H9 (cell line): ENCODE results near the gene PDE5A. TPM values are rescaled to one million over a fixed set of nuclear protein-coding genes. Genes with fewer than 3 reads are reported as not detected.

Source experiments
- DNase-seq: peaks from one replicate; pipeline ENCODE4 v3.0.0-alpha.2; 2017
- H2AFZ ChIP-seq: one replicate; pipeline ENCODE4 v1.6.1; 2013; ENCODE audit warnings: mild to moderate bottlenecking, low read length, control low read depth, moderate library complexity
- H2AK5ac ChIP-seq: 2 replicates; pipeline ENCODE4 v1.6.1; 2013; ENCODE audit warnings: low read length, control low read depth, mixed read lengths; ENCODE audit not compliant: insufficient read length
- H2BK120ac ChIP-seq: one replicate; pipeline ENCODE4 v1.6.1; 2013; ENCODE audit warnings: low read depth, mild to moderate bottlenecking, low read length, control low read depth, inconsistent platforms; ENCODE audit not compliant: poor library complexity, severe bottlenecking
- H2BK12ac ChIP-seq: 2 replicates; pipeline ENCODE4 v1.6.1; 2013; ENCODE audit warnings: low read length, control low read depth, mixed read lengths, low read depth; ENCODE audit not compliant: insufficient read length
- H2BK15ac ChIP-seq: 2 replicates; pipeline ENCODE4 v1.6.1; 2013; ENCODE audit warnings: low read depth, low read length, control low read depth
- H2BK20ac ChIP-seq: one replicate; pipeline ENCODE4 v1.6.1; 2013; ENCODE audit warnings: low read depth, mild to moderate bottlenecking, low read length, control low read depth, inconsistent platforms; ENCODE audit not compliant: poor library complexity, severe bottlenecking
- H2BK5ac ChIP-seq: 2 replicates; pipeline ENCODE4 v1.6.1; 2013; ENCODE audit warnings: low read length, control low read depth, mixed read lengths; ENCODE audit not compliant: insufficient read length
- H3K14ac ChIP-seq: 2 replicates; pipeline ENCODE4 v1.6.1; 2013; ENCODE audit warnings: low read length, control low read depth; ENCODE audit not compliant: insufficient read depth
- H3K18ac ChIP-seq: 2 replicates; pipeline ENCODE4 v1.6.1; 2013; ENCODE audit warnings: low read depth, mild to moderate bottlenecking, mixed read lengths, low read length, control low read depth; ENCODE audit not compliant: insufficient read length
- H3K23ac ChIP-seq: 2 replicates; pipeline ENCODE4 v1.6.1; 2013; ENCODE audit warnings: low read length, control low read depth, mixed read lengths, low read depth; ENCODE audit not compliant: insufficient read length
- H3K23me2 ChIP-seq: 2 replicates; pipeline ENCODE4 v1.6.1; 2013; ENCODE audit warnings: low read depth, mild to moderate bottlenecking, mixed read lengths, low read length, control low read depth; ENCODE audit not compliant: insufficient read length, poor library complexity, severe bottlenecking
- H3K27ac ChIP-seq: 2 replicates; pipeline ENCODE4 v1.5.1; 2013; ENCODE audit warnings: low read length, control low read depth, mixed read lengths, low read depth; ENCODE audit not compliant: insufficient read length
- H3K27me3 ChIP-seq: 2 replicates; pipeline ENCODE4 v1.6.1; 2013; ENCODE audit warnings: low read length, control low read depth, inconsistent platforms; ENCODE audit not compliant: insufficient read depth
- H3K4ac ChIP-seq: 2 replicates; pipeline ENCODE4 v1.6.1; 2013; ENCODE audit warnings: low read depth, mild to moderate bottlenecking, control low read depth, inconsistent platforms, low read length, moderate library complexity
- H3K4me1 ChIP-seq: 2 replicates; pipeline ENCODE4 v1.6.1; 2013; ENCODE audit warnings: low read length, control low read depth, inconsistent platforms; ENCODE audit not compliant: insufficient read depth
- H3K4me2 ChIP-seq: 2 replicates; pipeline ENCODE4 v1.6.1; 2013; ENCODE audit warnings: low read length, control low read depth, mixed read lengths; ENCODE audit not compliant: insufficient read length, insufficient read depth
- H3K56ac ChIP-seq: 2 replicates; pipeline ENCODE4 v1.6.1; 2013; ENCODE audit warnings: low read depth, mild to moderate bottlenecking, mixed read lengths, low read length, control low read depth; ENCODE audit not compliant: insufficient read length
- H3K79me1 ChIP-seq: 2 replicates; pipeline ENCODE4 v1.6.1; 2013; ENCODE audit warnings: low read depth, mild to moderate bottlenecking, moderate library complexity, low read length, control low read depth, inconsistent platforms; ENCODE audit not compliant: insufficient read depth, poor library complexity, severe bottlenecking
- H3K79me2 ChIP-seq: 2 replicates; pipeline ENCODE4 v1.6.1; 2013; ENCODE audit warnings: low read length, control low read depth, inconsistent platforms; ENCODE audit not compliant: insufficient read depth
- H3K9ac ChIP-seq: 2 replicates; pipeline ENCODE4 v1.6.1; 2013; ENCODE audit warnings: low read length, control low read depth, mixed read lengths; ENCODE audit not compliant: insufficient read length; ENCODE audit errors: extremely low read depth
- H3K9me3 ChIP-seq: one replicate; pipeline ENCODE4 v1.6.1; 2013; ENCODE audit warnings: low read depth, low read length, inconsistent platforms; ENCODE audit not compliant: control insufficient read depth
- H3T11ph ChIP-seq: one replicate; pipeline ENCODE4 v1.6.1; 2013; ENCODE audit warnings: mild to moderate bottlenecking, low read length, control low read depth, inconsistent platforms
- H4K20me1 ChIP-seq: one replicate; pipeline ENCODE4 v1.6.1; 2013; ENCODE audit not compliant: control insufficient read depth, insufficient read length, insufficient read depth
- H4K5ac ChIP-seq: 2 replicates; pipeline ENCODE4 v1.6.1; 2013; ENCODE audit warnings: low read depth, mild to moderate bottlenecking, mixed read lengths, low read length, control low read depth; ENCODE audit not compliant: insufficient read length
- H4K8ac ChIP-seq: replicated peaks from 2 replicates; pipeline ENCODE4 v1.6.1; 2013; ENCODE audit warnings: low read length, control low read depth, mixed read lengths, low read depth; ENCODE audit not compliant: insufficient read length
- H4K91ac ChIP-seq: 2 replicates; pipeline ENCODE4 v1.6.1; 2013; ENCODE audit warnings: low read depth, mild to moderate bottlenecking, moderate library complexity, mixed read lengths, low read length, control low read depth; ENCODE audit not compliant: insufficient read length
- H3K27ac Mint-ChIP-seq, 3 experiments: 2 replicates in 2 of 3; 3 replicates in 1 of 3; pipeline ENCODE4 v1.8.0; 2020 to 2021; ENCODE audit warnings: mixed read lengths in 3 of 3, mild to moderate bottlenecking in 1 of 3, moderate library complexity in 1 of 3
- H3K27me3 Mint-ChIP-seq: 2 replicates; pipeline ENCODE4 v1.8.0; 2021; ENCODE audit warnings: low read depth, mild to moderate bottlenecking, moderate library complexity, mixed read lengths
- H3K36me3 Mint-ChIP-seq, 3 experiments: 2 replicates in 2 of 3; 3 replicates in 1 of 3; pipeline ENCODE4 v1.8.0; 2020 to 2021; ENCODE audit warnings: low read depth in 3 of 3, mixed read lengths in 3 of 3; ENCODE audit not compliant: insufficient read depth in 1 of 3
- H3K4me1 Mint-ChIP-seq, 2 experiments: 2 replicates each; pipeline ENCODE4 v1.8.0; 2020; ENCODE audit warnings: mixed read lengths in 2 of 2
- H3K4me3 Mint-ChIP-seq, 2 experiments: 2 replicates in 1 of 2; 3 replicates in 1 of 2; pipeline ENCODE4 v1.8.0; 2020 to 2021; ENCODE audit warnings: mild to moderate bottlenecking in 2 of 2, mixed read lengths in 2 of 2, moderate library complexity in 1 of 2
- H3K9me3 Mint-ChIP-seq, 2 experiments: 2 replicates in 1 of 2; 3 replicates in 1 of 2; pipeline ENCODE4 v1.8.0; 2020; ENCODE audit warnings: mild to moderate bottlenecking in 2 of 2, mixed read lengths in 2 of 2, moderate library complexity in 1 of 2
- CTCF ChIP-seq: fragments of 200-600 bp; sonication (generic); conservative IDR thresholded peaks from 3 replicates; pipeline ENCODE4 v1.8.0; 2021; ENCODE audit warnings: antibody characterized with exemption, mild to moderate bottlenecking
- WGBS: extraction: QIAGEN DNeasy Blood & Tissue Kit; methylation state at CpG from one replicate; pipeline ENCODE4 v1.1.7; 2013; ENCODE audit warnings: missing lambda C conversion rate, low lambda C conversion rate, mixed read lengths; ENCODE audit not compliant: insufficient read length; ENCODE audit errors: extremely low coverage; 5-methylcytosine and 5-hydroxymethylcytosine counted together
- total RNA-seq: library from RNA; stranded (reverse); gene quantifications from 2 replicates; pipeline ENCODE4 v1.2.1, GENCODE V29; 2021

The PDE5A gene
- total RNA-seq, 1 experiment from 2014 or later = 15.7 TPM

- DNase-seq = no peak
- no peak overlapping the region for H3K4me2 ChIP-seq
- no peak for TF ChIP-seq CTCF
These were observed 46.8 kb upstream of the PDE5A start for GRCh38 chr4:119675391-119675790.

More at GRCh38 chr4:119675391-119675790, 46.8 kb upstream of the PDE5A start:
- Histone ChIP-seq H3K23me2 (no peaks in the 10 kb centered on the region), H3K14ac (no peak overlapping the region), H3K9me3 (no peaks in the 10 kb centered on the region), H4K8ac (no peak overlapping the region), H2BK120ac (no peak overlapping the region), H3K4me1 (no peaks in the 10 kb centered on the region; the same call in 1 of the 2 replicates), H2BK5ac (no peak overlapping the region), H4K5ac (no peak overlapping the region), H3K18ac (no peak overlapping the region), H3K23ac (no peak overlapping the region), H2BK12ac (no peak overlapping the region), H2BK15ac (no peak overlapping the region), H2AK5ac (no peak overlapping the region), H2BK20ac (no peak overlapping the region), H3K56ac (no peak overlapping the region), H4K91ac (no peak overlapping the region), H2AFZ (no peak overlapping the region), H3K4ac (no peak overlapping the region), H3K27ac (no peak overlapping the region), H3K9ac (no peak overlapping the region), H3K27me3 (no peaks in the 10 kb centered on the region), H4K20me1 (no peaks in the 10 kb centered on the region), H3K79me1 (no peaks in the 10 kb centered on the region), H3K79me2 (no peaks in the 10 kb centered on the region), H3T11ph (no peak overlapping the region)
- no peaks in the 10 kb centered on the region for H3K9me3 Mint-ChIP-seq
- no peak overlapping the region for H3K4me3 Mint-ChIP-seq
- peaks cover 14% of the 10 kb centered on the region in 2 experiments for H3K4me1 Mint-ChIP-seq
- no peak overlapping the region for H3K27ac Mint-ChIP-seq
- no peaks in the 10 kb centered on the region for H3K27me3 Mint-ChIP-seq
- H3K36me3 Mint-ChIP-seq = no peaks in the 10 kb centered on the region; a peak in 1 of 7 replicates
- WGBS = 100% methylated on average over 1 of the region's 2 CpGs
